ENCODE measurements around the gene SLC4A4. TPM values are rescaled to one million over a fixed set of nuclear protein-coding genes. Genes with fewer than 3 reads are reported as not detected.

SLC4A4 gene
- total and polyA plus RNA-seq, 8 donors = 17.0 to 55.9 (median 46.0) TPM

DNA sequence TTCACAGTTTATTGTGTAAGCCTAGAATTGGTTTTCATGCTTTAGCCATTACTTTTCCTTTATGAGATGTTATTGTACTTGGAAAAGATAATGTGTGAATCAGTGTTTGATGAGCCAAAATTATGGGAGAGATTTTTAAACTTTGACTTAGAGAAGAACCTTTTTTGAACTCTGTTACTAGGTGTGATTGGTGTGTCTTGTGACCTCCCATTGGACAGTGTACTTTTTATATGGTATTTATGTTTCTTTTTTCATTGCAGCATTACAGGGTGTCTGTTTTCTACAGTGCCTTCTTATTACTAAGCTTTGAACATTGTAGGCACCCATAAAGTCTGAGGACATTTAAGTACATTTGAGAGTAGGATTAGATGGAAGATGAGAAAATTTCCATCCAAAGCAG lies 91.1 kb downstream of the SLC4A4 start:
- ATAC-seq (no peak), DNase-seq (no peak)
- Histone ChIP-seq H3K9me3 (no peaks in the 10 kb centered on the region), H3K36me3 (no peaks in the 10 kb centered on the region), H3K27ac (no peak overlapping the region), H3K27me3 (no peaks in the 10 kb centered on the region), H3K4me3 (no peak overlapping the region), H3K4me1 (no peaks in the 10 kb centered on the region)
- intact Hi-C loops (cut with DNase I) = no loop called here
- no peak for TF ChIP-seq CTCF (IDR thresholded peaks at IDR 0.05)

DNA sequence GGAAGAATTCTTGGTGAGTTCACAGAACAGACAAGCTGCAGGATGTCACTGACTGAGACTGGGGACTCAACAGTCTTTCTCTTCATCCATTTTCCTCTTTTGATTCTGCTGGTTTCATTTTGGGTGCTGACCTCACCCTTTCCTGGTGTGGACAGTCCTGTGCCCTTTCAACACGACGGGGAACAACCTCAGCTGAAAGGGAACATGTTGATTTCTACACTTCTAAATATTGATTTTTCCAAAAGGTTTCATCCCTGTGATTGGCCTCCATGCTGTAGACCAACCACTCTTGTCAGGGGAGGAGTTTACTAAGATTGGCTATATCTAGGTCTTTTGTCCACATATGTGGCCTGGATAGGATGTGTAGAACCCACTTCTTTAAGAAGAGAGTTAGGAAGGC lies 91.8 kb downstream of the SLC4A4 start:
- H3K27ac ChIP-seq = no peak overlapping the region
- H3K9me3 ChIP-seq = peaks cover 0 to 6% of the 10 kb centered on the region in 2 donors
- ATAC-seq = no peak
- intact Hi-C loops (cut with DNase I) = no loop called here
- H3K36me3 ChIP-seq = no peaks in the 10 kb centered on the region
- no peak for DNase-seq
- no peak overlapping the region for H3K4me3 ChIP-seq
- H3K27me3 ChIP-seq = no peaks in the 10 kb centered on the region
- no peak for TF ChIP-seq CTCF (IDR thresholded peaks at IDR 0.05)
- no peaks in the 10 kb centered on the region for H3K4me1 ChIP-seq

DNA sequence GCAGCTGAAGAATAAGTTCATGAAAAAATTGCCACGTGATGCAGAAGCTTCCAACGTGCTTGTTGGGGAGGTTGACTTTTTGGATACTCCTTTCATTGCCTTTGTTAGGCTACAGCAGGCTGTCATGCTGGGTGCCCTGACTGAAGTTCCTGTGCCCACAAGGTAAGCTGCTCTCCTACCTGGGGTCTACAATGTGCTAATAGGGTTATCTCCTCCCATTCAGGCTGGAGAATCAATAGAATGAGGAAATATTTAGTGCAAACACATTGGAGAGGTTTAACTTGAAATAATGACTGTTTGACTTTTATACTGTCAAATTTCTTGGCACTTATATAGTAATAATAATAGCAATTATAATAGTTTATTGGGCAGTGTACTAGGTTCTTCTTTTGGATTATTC lies 101.8 kb downstream of the SLC4A4 start:
- Histone ChIP-seq H3K27me3 (no peaks in the 10 kb centered on the region), H3K27ac (no peak overlapping the region), H3K36me3 (no peaks in the 10 kb centered on the region), H3K9me3 (peaks cover 0 to under 1% of the 10 kb centered on the region in 2 donors), H3K4me1 (no peaks in the 10 kb centered on the region), H3K4me3 (no peak overlapping the region)
- DNase-seq = no peak
- no peak for TF ChIP-seq CTCF (IDR thresholded peaks at IDR 0.05)
- no peak for ATAC-seq
- intact Hi-C loops (cut with DNase I) = no loop called here

- intact Hi-C loops (cut with DNase I) = no loop called here
- Histone ChIP-seq H3K27ac (no peak overlapping the region), H3K36me3 (no peaks in the 10 kb centered on the region), H3K9me3 (no peaks in the 10 kb centered on the region), H3K4me1 (no peaks in the 10 kb centered on the region), H3K4me3 (no peak overlapping the region), H3K27me3 (no peaks in the 10 kb centered on the region)
- TF ChIP-seq CTCF (IDR thresholded peaks at IDR 0.05) = no peak
- no peak for DNase-seq
- no peak for ATAC-seq
Observed at GRCh38 chr4:71441186-71442169, 102.7 kb downstream of the SLC4A4 start.

GRCh38 chr4:71442336-71442735 lies 103.5 kb downstream of the SLC4A4 start:
- Histone ChIP-seq H3K36me3 (no peaks in the 10 kb centered on the region), H3K9me3 (no peaks in the 10 kb centered on the region), H3K4me3 (no peak overlapping the region), H3K27me3 (no peaks in the 10 kb centered on the region), H3K27ac (no peak overlapping the region), H3K4me1 (no peaks in the 10 kb centered on the region)
- intact Hi-C loops (cut with DNase I) = no loop called here
- no peak for DNase-seq
- no peak for ATAC-seq
- TF ChIP-seq CTCF (IDR thresholded peaks at IDR 0.05) = no peak

Data from left lung (tissue), 10 donors.